ENCODE data around the gene EXOC7.

Gene EXOC7

DNA sequence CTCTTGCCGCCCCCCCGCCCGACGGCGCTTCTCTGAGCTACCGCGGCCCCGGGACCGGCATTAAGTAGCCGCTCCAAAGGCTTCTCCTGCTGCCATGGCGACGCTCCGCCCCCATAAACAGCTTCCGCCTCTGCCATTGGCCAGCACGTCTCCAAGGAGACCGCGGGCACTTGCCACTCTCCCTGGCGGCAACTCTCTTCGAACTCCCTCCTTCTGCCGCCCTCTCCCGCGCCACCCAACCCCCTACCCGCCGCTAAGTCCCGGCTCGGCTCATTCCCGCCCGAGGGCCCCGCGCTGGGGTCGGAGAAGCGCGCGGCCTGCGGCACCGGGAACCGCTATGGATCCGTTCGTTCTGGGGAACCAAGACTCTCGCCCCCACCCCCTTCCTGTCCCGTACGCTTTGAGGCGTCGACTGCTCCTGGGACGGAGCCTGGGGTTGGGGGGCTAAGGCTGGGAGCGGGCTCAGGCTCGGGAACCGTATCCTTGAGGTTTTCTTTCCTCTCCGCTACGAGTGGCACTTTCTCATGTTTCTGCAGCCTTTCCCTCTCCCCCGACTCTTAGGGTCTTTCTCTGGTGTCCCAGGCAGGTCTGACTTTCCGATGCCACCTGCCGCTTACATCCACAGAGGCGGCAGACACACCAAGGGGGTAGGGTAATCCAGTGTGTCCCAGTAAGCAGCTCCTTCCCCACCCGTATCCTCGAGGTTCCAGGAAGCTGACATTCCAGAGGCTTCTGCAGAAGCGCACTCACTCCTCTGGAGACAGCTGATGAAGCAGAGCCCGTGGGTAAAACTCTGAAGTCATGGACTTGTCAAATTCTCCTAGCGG, 37.8 kb upstream of the EXOC7 start, which contains the start of gene FOXJ1:
TSS of gene FOXJ1 (minus strand) at position 34 of the 827 bp plus-strand sequence. CDS start 850 bp downstream, outside the sequence.
- DNase-seq, result peak; percentile 89 to 94 (median 93)
- Histone ChIP-seq H3K4me3 (ENCODE audit: control insufficient read depth in 1 of 7, extremely low read depth in 1 of 7, insufficient read depth in 4 of 7, low read depth in 2 of 7, low read length in 6 of 7) (peak within 1 kb of the TSS in 6 of 7 experiments; percentile 49 to 74 (median 63)), H3K9me3 (ENCODE audit: control extremely low read depth in 1 of 5, control insufficient read depth in 4 of 5, insufficient read depth in 2 of 5, low read depth in 1 of 5, low read length in 4 of 5) (no peaks in the 10 kb centered on the region), H3K27me3 (replicated peaks in 2 of 5; ENCODE audit: control insufficient read depth in 4 of 5, insufficient read depth in 5 of 5, low read length in 4 of 5) (peaks cover 0 to 33% (median 18%) of the 10 kb centered on the region in 5 experiments), H3K36me3 (ENCODE audit: control insufficient read depth in 4 of 4, insufficient read depth in 4 of 4, low read length in 3 of 4) (no peaks in the 10 kb centered on the region), H3K27ac (ENCODE audit: insufficient read depth in 1 of 2, low read depth in 1 of 2, low read length in 2 of 2, poor library complexity in 1 of 2, severe bottlenecking in 2 of 2) (no peak within 1 kb of the TSS), H3K4me1 (ENCODE audit: control extremely low read depth in 1 of 4, control insufficient read depth in 4 of 4, insufficient read depth in 4 of 4, low read length in 3 of 4) (peaks cover 5 to 61% (median 54%) of the 10 kb centered on the region in 4 experiments)
- 3% methylated on average over 51 of the region's 59 CpGs for WGBS (ENCODE audit: insufficient coverage)
- ChIA-PET CTCF (interaction anchor here (0.6 to 5.8 kb wide), 10 partner anchors 9 to 138 kb away, joined by 3 to 27 read pairs (median 4); no protein-coding TSS in a partner anchor), POLR2A (interaction anchor here (0.6 kb wide), 1 partner anchor 143 kb away, joined by 3 read pairs; no protein-coding TSS in a partner anchor)

DNA sequence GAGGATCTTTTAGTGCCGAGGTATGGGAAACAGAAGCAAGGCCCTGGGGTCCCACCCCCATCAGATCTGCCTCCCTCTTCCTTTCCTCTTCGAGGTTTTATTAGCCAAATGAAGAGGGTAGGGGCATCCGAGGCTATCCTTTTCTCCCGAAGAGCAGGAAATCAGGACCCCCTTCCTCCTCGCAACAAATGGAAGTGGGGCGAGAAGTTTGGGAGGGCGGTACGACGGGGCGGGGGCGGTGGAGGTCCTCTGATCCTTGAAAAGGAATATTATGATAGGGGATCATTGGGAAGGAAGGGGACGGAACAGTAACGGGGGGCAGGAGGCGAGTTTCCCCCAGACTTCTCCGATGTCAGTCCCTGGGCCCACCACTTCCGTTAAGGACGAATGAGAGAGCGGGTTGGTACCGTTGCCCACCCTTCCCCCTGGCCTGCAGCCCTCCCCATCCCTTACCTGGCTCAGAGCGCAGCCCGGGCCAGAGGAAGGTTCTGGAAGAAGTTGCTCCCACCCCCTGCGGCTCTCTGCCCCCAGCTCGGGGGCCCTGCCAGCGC, 37.1 kb upstream of the EXOC7 start:
- DNase-seq, result no peak
- WGBS (ENCODE audit: insufficient coverage), result 0% methylated on average over 8 of the region's 24 CpGs
- peaks cover 0 to 33% (median 18%) of the 10 kb centered on the region in 5 experiments for H3K27me3 ChIP-seq (replicated peaks in 2 of 5; ENCODE audit: control insufficient read depth in 4 of 5, insufficient read depth in 5 of 5, low read length in 4 of 5)
- peaks cover 5 to 54% (median 47%) of the 10 kb centered on the region in 4 experiments for H3K4me1 ChIP-seq (ENCODE audit: control extremely low read depth in 1 of 4, control insufficient read depth in 4 of 4, insufficient read depth in 4 of 4, low read length in 3 of 4)
- no peaks in the 10 kb centered on the region for H3K9me3 ChIP-seq (ENCODE audit: control extremely low read depth in 1 of 5, control insufficient read depth in 4 of 5, insufficient read depth in 2 of 5, low read depth in 1 of 5, low read length in 4 of 5)
- H3K36me3 ChIP-seq (ENCODE audit: control insufficient read depth in 4 of 4, insufficient read depth in 4 of 4, low read length in 3 of 4), result no peaks in the 10 kb centered on the region
- no peak overlapping the region for H3K27ac ChIP-seq (ENCODE audit: insufficient read depth in 1 of 2, low read depth in 1 of 2, low read length in 2 of 2, poor library complexity in 1 of 2, severe bottlenecking in 2 of 2)
- ChIA-PET POLR2A (interaction anchor here (0.6 kb wide), 1 partner anchor 143 kb away, joined by 3 read pairs; no protein-coding TSS in a partner anchor), CTCF (interaction anchor here (0.8 to 5.8 kb wide), 8 partner anchors 10 to 138 kb away, joined by 3 to 27 read pairs (median 3); no protein-coding TSS in a partner anchor)
- H3K4me3 ChIP-seq (ENCODE audit: control insufficient read depth in 1 of 7, extremely low read depth in 1 of 7, insufficient read depth in 4 of 7, low read depth in 2 of 7, low read length in 6 of 7), result peak overlapping the region in 6 of 7 experiments; percentile 15 to 74 (median 63)

DNA sequence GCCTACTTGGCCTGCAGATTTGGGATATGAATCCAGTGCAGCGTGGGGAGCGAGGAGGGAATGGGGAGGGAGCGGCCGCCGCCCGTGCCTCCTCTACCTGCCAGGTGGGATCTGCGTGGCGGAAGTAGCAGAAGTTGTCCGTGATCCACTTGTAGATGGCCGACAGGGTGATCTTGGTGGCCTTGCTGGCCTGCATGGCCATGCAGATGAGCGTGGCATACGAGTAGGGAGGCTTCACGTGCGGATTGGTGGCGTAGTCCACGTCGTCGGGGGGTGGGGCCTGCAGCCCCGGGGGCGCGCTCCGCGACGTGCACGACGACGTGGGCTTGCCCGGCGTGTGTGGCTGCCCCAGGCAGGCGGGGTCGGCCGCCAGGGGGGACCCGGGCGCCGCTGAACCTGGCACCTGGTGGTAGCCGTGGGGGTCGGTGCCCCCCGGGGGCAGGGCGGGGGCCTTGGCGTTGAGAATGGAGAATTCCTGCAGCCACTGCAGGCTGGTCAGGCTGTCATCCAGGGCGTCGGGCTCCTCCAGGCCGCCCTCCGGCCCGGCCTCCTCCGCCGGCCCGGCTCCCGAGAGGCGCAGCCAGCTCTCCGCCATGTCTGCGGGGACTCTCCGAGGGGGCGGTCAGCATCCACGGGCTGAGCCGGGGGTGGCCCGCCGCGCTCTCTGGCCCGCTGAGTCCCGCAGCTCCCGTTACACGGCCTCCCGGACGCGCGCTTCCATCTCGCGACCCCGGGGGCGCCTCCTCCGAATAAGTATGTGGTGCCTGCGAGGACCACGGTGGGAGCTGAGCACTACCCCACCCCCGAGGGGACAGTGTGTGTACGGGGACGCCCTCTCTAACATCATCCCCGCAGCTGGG, 36.4 kb upstream of the EXOC7 start:
- peak in 2 of 3 donors; percentile 67 to 74 for DNase-seq
- peaks cover 5 to 47% (median 40%) of the 10 kb centered on the region in 4 experiments for H3K4me1 ChIP-seq (ENCODE audit: control extremely low read depth in 1 of 4, control insufficient read depth in 4 of 4, insufficient read depth in 4 of 4, low read length in 3 of 4)
- H3K27ac ChIP-seq (ENCODE audit: insufficient read depth in 1 of 2, low read depth in 1 of 2, low read length in 2 of 2, poor library complexity in 1 of 2, severe bottlenecking in 2 of 2), result no peak overlapping the region
- H3K9me3 ChIP-seq (ENCODE audit: control extremely low read depth in 1 of 5, control insufficient read depth in 4 of 5, insufficient read depth in 2 of 5, low read depth in 1 of 5, low read length in 4 of 5), result no peaks in the 10 kb centered on the region
- peaks cover 0 to 33% (median 18%) of the 10 kb centered on the region in 5 experiments for H3K27me3 ChIP-seq (replicated peaks in 2 of 5; ENCODE audit: control insufficient read depth in 4 of 5, insufficient read depth in 5 of 5, low read length in 4 of 5)
- POLR2A ChIA-PET, result interaction anchor here (0.6 kb wide), 1 partner anchor 124 kb away, joined by 3 read pairs; no protein-coding TSS in a partner anchor
- CTCF ChIA-PET, result interaction anchor here (0.8 to 5.8 kb wide), 5 partner anchors 9 to 139 kb away, joined by 3 to 27 read pairs (median 3); no protein-coding TSS in a partner anchor
- H3K4me3 ChIP-seq (ENCODE audit: control insufficient read depth in 1 of 7, extremely low read depth in 1 of 7, insufficient read depth in 4 of 7, low read depth in 2 of 7, low read length in 6 of 7), result peak overlapping the region in 5 of 7 experiments; percentile 15 to 74 (median 53)
- 22% methylated on average over 60 of the region's 78 CpGs for WGBS (ENCODE audit: insufficient coverage)
- no peaks in the 10 kb centered on the region for H3K36me3 ChIP-seq (ENCODE audit: control insufficient read depth in 4 of 4, insufficient read depth in 4 of 4, low read length in 3 of 4)

DNA sequence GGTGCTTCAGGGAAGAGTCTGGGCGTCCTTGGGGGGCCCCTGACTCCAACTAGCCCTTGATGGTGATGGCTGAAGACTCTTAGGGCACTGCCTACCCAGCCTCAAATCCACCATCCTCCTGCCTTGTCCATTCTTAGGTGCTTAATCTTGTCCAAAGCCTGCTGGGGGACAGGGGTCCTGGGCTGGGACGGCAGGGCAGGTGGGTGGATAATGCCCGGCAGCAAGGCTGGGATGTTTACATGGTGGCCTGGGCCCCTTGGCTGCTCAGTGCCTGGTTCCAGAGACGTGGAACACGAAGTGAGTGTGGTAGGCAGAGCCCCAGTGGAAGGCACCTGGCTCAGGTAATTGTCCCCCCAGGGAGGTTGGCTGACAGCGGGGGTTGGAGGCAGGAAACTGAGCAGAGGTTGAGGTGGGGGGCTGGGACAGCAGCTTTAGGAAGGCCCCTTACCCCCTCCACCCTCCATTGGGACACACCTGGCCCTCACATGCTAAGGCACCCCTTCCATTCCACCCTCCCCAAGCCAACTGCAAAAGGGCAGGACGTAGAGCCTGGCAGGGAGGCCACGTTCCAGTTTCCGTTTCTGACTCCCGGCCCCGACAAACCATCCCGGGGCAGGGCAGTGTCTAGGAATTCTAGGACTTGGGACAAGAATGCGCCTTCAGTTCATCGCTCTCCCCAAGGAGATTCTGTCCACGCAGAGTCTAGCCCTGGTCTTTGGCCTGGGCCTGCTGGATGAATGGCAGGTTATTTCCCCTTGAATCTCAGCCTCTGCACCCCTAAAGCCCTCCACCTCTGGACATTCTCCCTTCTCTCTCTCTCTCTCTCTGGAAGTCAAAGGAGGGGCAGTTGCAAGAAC, 35.5 kb upstream of the EXOC7 start:
- ChIA-PET CTCF (interaction anchor here (0.8 to 1.3 kb wide), 2 partner anchors 9 to 16 kb away, joined by 3 to 4 read pairs; no protein-coding TSS in a partner anchor), POLR2A (interaction anchor here (0.6 kb wide), 1 partner anchor 125 kb away, joined by 3 read pairs; no protein-coding TSS in a partner anchor)
- Histone ChIP-seq H3K27me3 (replicated peaks in 2 of 5; ENCODE audit: control insufficient read depth in 4 of 5, insufficient read depth in 5 of 5, low read length in 4 of 5) (peaks cover 0 to 33% (median 18%) of the 10 kb centered on the region in 5 experiments), H3K4me3 (ENCODE audit: control insufficient read depth in 1 of 7, extremely low read depth in 1 of 7, insufficient read depth in 4 of 7, low read depth in 2 of 7, low read length in 6 of 7) (peak overlapping the region in 1 of 7 experiments; percentile 74), H3K9me3 (ENCODE audit: control extremely low read depth in 1 of 5, control insufficient read depth in 4 of 5, insufficient read depth in 2 of 5, low read depth in 1 of 5, low read length in 4 of 5) (no peaks in the 10 kb centered on the region), H3K36me3 (ENCODE audit: control insufficient read depth in 4 of 4, insufficient read depth in 4 of 4, low read length in 3 of 4) (no peaks in the 10 kb centered on the region), H3K27ac (ENCODE audit: insufficient read depth in 1 of 2, low read depth in 1 of 2, low read length in 2 of 2, poor library complexity in 1 of 2, severe bottlenecking in 2 of 2) (no peak overlapping the region), H3K4me1 (ENCODE audit: control extremely low read depth in 1 of 4, control insufficient read depth in 4 of 4, insufficient read depth in 4 of 4, low read length in 3 of 4) (peaks cover 5 to 40% (median 36%) of the 10 kb centered on the region in 4 experiments)
- DNase-seq, result no peak
- 91% methylated on average over 7 of the region's 15 CpGs for WGBS (ENCODE audit: insufficient coverage)

DNA sequence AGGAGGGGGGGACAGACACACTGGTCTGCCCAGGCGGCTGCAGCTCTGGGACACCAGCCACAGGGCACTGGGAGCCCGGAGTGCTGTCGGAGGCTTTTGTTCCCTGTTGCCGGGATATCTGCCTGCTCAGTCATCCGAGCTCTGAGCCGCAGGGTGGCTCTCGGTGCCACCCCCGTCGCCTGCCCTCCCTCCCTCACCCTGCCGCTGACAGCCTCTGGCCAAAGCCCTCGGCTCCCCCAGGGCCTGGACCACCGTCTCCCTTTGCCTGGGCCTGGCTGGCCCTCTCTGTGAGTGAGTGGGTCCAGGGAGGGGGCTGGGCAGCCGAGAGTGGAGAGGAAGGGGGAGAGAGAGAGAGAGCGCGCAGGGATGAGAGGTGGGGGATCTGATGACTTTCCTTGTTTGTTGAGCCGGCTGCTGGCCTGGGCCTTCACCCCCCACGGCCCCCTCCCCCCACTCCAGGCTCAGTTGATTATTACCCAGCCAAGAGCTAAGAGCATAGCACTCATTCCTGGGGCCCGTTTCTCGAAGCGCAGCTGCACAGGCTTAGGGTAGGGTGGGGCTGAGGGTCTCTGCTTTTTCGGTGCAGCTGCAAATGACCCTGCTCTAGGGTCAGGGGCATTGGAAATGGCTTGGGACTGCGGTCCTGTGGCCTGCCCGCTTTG, 34.8 kb upstream of the EXOC7 start:
- H3K27me3 ChIP-seq (replicated peaks in 2 of 5; ENCODE audit: control insufficient read depth in 4 of 5, insufficient read depth in 5 of 5, low read length in 4 of 5), result peaks cover 0 to 33% (median 18%) of the 10 kb centered on the region in 5 experiments
- no peak overlapping the region for H3K4me3 ChIP-seq (ENCODE audit: control insufficient read depth in 1 of 7, extremely low read depth in 1 of 7, insufficient read depth in 4 of 7, low read depth in 2 of 7, low read length in 6 of 7)
- 97% methylated on average over 16 of the region's 23 CpGs for WGBS (ENCODE audit: insufficient coverage)
- no peaks in the 10 kb centered on the region for H3K9me3 ChIP-seq (ENCODE audit: control extremely low read depth in 1 of 5, control insufficient read depth in 4 of 5, insufficient read depth in 2 of 5, low read depth in 1 of 5, low read length in 4 of 5)
- POLR2A ChIA-PET, result no interaction called here
- no peak for DNase-seq
- CTCF ChIA-PET, result interaction anchor here (0.8 to 1.3 kb wide), 2 partner anchors 8 to 15 kb away, joined by 3 to 4 read pairs; no protein-coding TSS in a partner anchor
- H3K36me3 ChIP-seq (ENCODE audit: control insufficient read depth in 4 of 4, insufficient read depth in 4 of 4, low read length in 3 of 4), result no peaks in the 10 kb centered on the region
- peaks cover 2 to 32% (median 28%) of the 10 kb centered on the region in 4 experiments for H3K4me1 ChIP-seq (ENCODE audit: control extremely low read depth in 1 of 4, control insufficient read depth in 4 of 4, insufficient read depth in 4 of 4, low read length in 3 of 4)
- no peak overlapping the region for H3K27ac ChIP-seq (ENCODE audit: insufficient read depth in 1 of 2, low read depth in 1 of 2, low read length in 2 of 2, poor library complexity in 1 of 2, severe bottlenecking in 2 of 2)
